Peyer's patch (tissue), 4 donors: ENCODE results near the gene PGAM5.

Experiments
- CTCF ChIP-seq, 6 experiments: fragments of 450-650 bp in 4 of 6; fragments of 200-600 bp in 2 of 6; sonication (generic) in 1 of 6; IDR thresholded peaks; one replicate each; pipeline ENCODE4 v1.5.1; 2017 to 2019; ENCODE audit warnings: antibody characterized with exemption in 6 of 6, mild to moderate bottlenecking in 3 of 6, moderate library complexity in 1 of 6
- POLR2A ChIP-seq, 2 donors: fragments of 450-650 bp; IDR thresholded peaks; one replicate each; pipeline ENCODE4 v1.5.1; 2017; ENCODE audit warnings: antibody characterized with exemption in 2 of 2, mild to moderate bottlenecking in 2 of 2, moderate library complexity in 2 of 2

- TF ChIP-seq CTCF (IDR thresholded peaks at IDR 0.05) (no peak), POLR2A (IDR thresholded peaks at IDR 0.05) (no peak)
Observed at GRCh38 chr12:132747896-132748295, 37.3 kb downstream of the PGAM5 start.
